ENCODE measurements around the gene RASGRP1.

- TF ChIP-seq GATA2 (IDR thresholded peaks at IDR 0.05; ENCODE audit: low read depth, low read length): no peak
- TF ChIP-seq GATA3 (IDR thresholded peaks at IDR 0.05; ENCODE audit: low read depth, low read length): no peak
These were observed 88.5 kb downstream of the RASGRP1 start for GRCh38 chr15:38476120-38476519.
